Measurements from ENCODE around the gene TRDMT1.

Gene TRDMT1

GRCh38 chr10:17229967-17230682, 28.7 kb upstream of the TRDMT1 start:
- DNase-seq = peak; percentile 85

GRCh38 chr10:17229717-17229966, 28.2 kb upstream of the TRDMT1 start:
- no peak for DNase-seq

- DNase-seq = peak; percentile 79
These were observed 27.7 kb upstream of the TRDMT1 start for GRCh38 chr10:17229016-17229716.

- DNase-seq = peak; percentile 84
These were observed 26.9 kb upstream of the TRDMT1 start, which contains the start of gene VIM for GRCh38 chr10:17228091-17229015. VIM (plus strand) TSS chr10:17228241; CDS start chr10:17229423, 1,182 bp downstream.

- DNase-seq = no peak
These were observed 26.1 kb upstream of the TRDMT1 start for GRCh38 chr10:17227367-17228090.

- DNase-seq = no peak
These were observed 25.4 kb upstream of the TRDMT1 start for GRCh38 chr10:17226891-17227303.

GRCh38 chr10:17225808-17226207, 24.3 kb upstream of the TRDMT1 start:
- no peak for DNase-seq

GRCh38 chr10:17222329-17222728, 20.9 kb upstream of the TRDMT1 start:
- DNase-seq = no peak

- DNase-seq = no peak
These were observed 19.2 kb upstream of the TRDMT1 start for GRCh38 chr10:17220652-17221100.

GRCh38 chr10:17219024-17219423, 17.6 kb upstream of the TRDMT1 start:
- DNase-seq = no peak

- no peak for DNase-seq
These were observed 16.3 kb upstream of the TRDMT1 start for GRCh38 chr10:17217631-17218232.

- no peak for DNase-seq
These were observed 15.5 kb upstream of the TRDMT1 start for GRCh38 chr10:17216901-17217395.

GRCh38 chr10:17216217-17216900, 14.9 kb upstream of the TRDMT1 start:
- no peak for DNase-seq

GRCh38 chr10:17215782-17216122, 14.3 kb upstream of the TRDMT1 start:
- DNase-seq = no peak

- no peak for DNase-seq
These were observed 13.7 kb upstream of the TRDMT1 start for GRCh38 chr10:17214971-17215781.

- no peak for DNase-seq
These were observed 13.1 kb upstream of the TRDMT1 start for GRCh38 chr10:17214526-17214925.

GRCh38 chr10:17213646-17214349, 12.3 kb upstream of the TRDMT1 start:
- DNase-seq = no peak

- DNase-seq = no peak
These were observed 11.3 kb upstream of the TRDMT1 start for GRCh38 chr10:17212802-17213221.

GRCh38 chr10:17210361-17210760, 8.9 kb upstream of the TRDMT1 start:
- no peak for DNase-seq

GRCh38 chr10:17209881-17210280, 8.4 kb upstream of the TRDMT1 start:
- DNase-seq = no peak
